K562 (cell line): ENCODE measurements around the gene LRRC26. TPM values are rescaled to one million over a fixed set of nuclear protein-coding genes. Genes with fewer than 3 reads are reported as not detected.

Experiments
- HDAC6 ChIP-seq: IDR thresholded peaks from 2 replicates; pipeline ENCODE4 v1.6.1; 2012; ENCODE audit warnings: low read depth, mild to moderate bottlenecking, control low read depth, inconsistent platforms, low read length, moderate library complexity
- MAZ ChIP-seq, 2 experiments: fragments of 450-650 bp in 1 of 2; sonication (generic) in 1 of 2; formaldehyde crosslinking; IDR thresholded peaks in 1 of 2; conservative IDR thresholded peaks in 1 of 2; 2 replicates each; pipeline versions ENCODE4 v1.4.0 to v1.5.0; 2020; ENCODE audit warnings: mild to moderate bottlenecking in 1 of 2, missing genetic modification reagents in 1 of 2
- SIN3A ChIP-seq, 2 experiments: fragments of 150-350 bp in 1 of 2; IDR thresholded peaks; 2 replicates each; pipeline ENCODE4 v1.6.1; 2011 to 2016; ENCODE audit warnings: borderline replicate concordance in 2 of 2, low read depth in 2 of 2, low read length in 2 of 2, mild to moderate bottlenecking in 2 of 2, moderate library complexity in 2 of 2; ENCODE audit not compliant: control insufficient read depth in 1 of 2
- SIRT6 ChIP-seq: IDR thresholded peaks from one replicate; pipeline ENCODE4 v1.6.1; 2012; ENCODE audit warnings: low read depth, mild to moderate bottlenecking, control low read depth, inconsistent platforms, low read length, moderate library complexity
- STAT6 ChIP-seq: sonication (generic); formaldehyde crosslinking; IDR thresholded peaks from 2 replicates; pipeline ENCODE4 v1.8.1; 2023; ENCODE audit warnings: mild to moderate bottlenecking, missing genetic modification reagents
- TCF15 ChIP-seq: fragments of 250-450 bp; sonication (Bioruptor Pico); IDR thresholded peaks from 2 replicates; pipeline ENCODE4 v1.8.0; 2022; ENCODE audit warnings: moderate library complexity, mild to moderate bottlenecking, inconsistent platforms
- ZNF507 ChIP-seq: conservative IDR thresholded peaks from 2 replicates; pipeline ENCODE4 v1.6.1; 2017; ENCODE audit warnings: missing genetic modification characterization, missing compliant biosample characterization
- polyA plus RNA-seq, 8 experiments: library from polyadenylated mRNA; depleted of rRNA in 4 of 8; stranded (reverse) in 5 of 8; unstranded in 3 of 8; fragments of >200 nt; fragmentation: Nextera tagmentation in 2 of 8; fragmentation: Illumina TruSeq in 1 of 8; extraction: Ambion mirVana in 2 of 8; extraction: Trizol in 1 of 8; gene quantifications; 2 replicates each; pipeline versions ENCODE4 v1.2.1 to v1.2.3, GENCODE V29; 2011 to 2014; ENCODE audit warnings: inconsistent platforms in 1 of 8, missing spikeins in 1 of 8
- total RNA-seq, 7 experiments: library from RNA; depleted of rRNA in 6 of 7; stranded (reverse); fragments of >200 nt in 6 of 7; fragmentation: Illumina TruSeq in 2 of 7; extraction: Trizol in 2 of 7; gene quantifications; 2 replicates each; pipeline versions ENCODE4 v1.2.1 to v1.2.3, GENCODE V29; 2011 to 2021; ENCODE audit warnings: low replicate concordance in 1 of 7

LRRC26 gene
- total and polyA plus RNA-seq, 9 of the 15 experiments (the other 6 are each of a cell fraction or from before 2014, with no cell fraction given) = not detected

GRCh38 chr9:137198051-137198901 lies 28.4 kb upstream of the LRRC26 start (continued):
- no peak for TF ChIP-seq ZNF507 (tag)
- no peak for TF ChIP-seq HDAC6
- TF ChIP-seq TCF15 (CRISPR knock-in tag) = no peak
- 0 out of 4 replicates have a peak, but pooled peaks of 1 of the 2 experiments have one; percentile 18 for TF ChIP-seq SIN3A (IDR thresholded peaks at IDR 0.05; ENCODE audit: borderline replicate concordance in 2 of 2, control insufficient read depth in 1 of 2, low read depth in 2 of 2, low read length in 2 of 2)
- TF ChIP-seq SIRT6 = no peak
- no peak for TF ChIP-seq MAZ (CRISPR knock-in tag; conservative IDR thresholded peaks at IDR 0.05 in 1 of 2, IDR thresholded peaks at IDR 0.05 in 1 of 2)
- TF ChIP-seq STAT6 = no peak
